ENCODE data around the gene PTPN9. TPM values are rescaled to one million over a fixed set of nuclear protein-coding genes. Genes with fewer than 3 reads are reported as not detected.

Gene PTPN9
- total RNA-seq, 1 experiment from 2014 or later, result 15.7 TPM

- peaks cover 3% of the 10 kb centered on the region; the same call in 1 of the 2 replicates for H3K36me3 ChIP-seq (ENCODE audit: low read depth, low read length)
- no peak for DNase-seq
- H3K27ac ChIP-seq (ENCODE audit: low read length), result no peak overlapping the region
- no peaks in the 10 kb centered on the region for H3K27me3 ChIP-seq (ENCODE audit: low read length)
- no peaks in the 10 kb centered on the region for H3K9me3 ChIP-seq (ENCODE audit: low read length)
- no peak for ATAC-seq
- no peak overlapping the region for H3K4me2 ChIP-seq (ENCODE audit: low read length)
- H3K9ac ChIP-seq (ENCODE audit: low read length), result no peak overlapping the region
- TF ChIP-seq, protein P1, sequence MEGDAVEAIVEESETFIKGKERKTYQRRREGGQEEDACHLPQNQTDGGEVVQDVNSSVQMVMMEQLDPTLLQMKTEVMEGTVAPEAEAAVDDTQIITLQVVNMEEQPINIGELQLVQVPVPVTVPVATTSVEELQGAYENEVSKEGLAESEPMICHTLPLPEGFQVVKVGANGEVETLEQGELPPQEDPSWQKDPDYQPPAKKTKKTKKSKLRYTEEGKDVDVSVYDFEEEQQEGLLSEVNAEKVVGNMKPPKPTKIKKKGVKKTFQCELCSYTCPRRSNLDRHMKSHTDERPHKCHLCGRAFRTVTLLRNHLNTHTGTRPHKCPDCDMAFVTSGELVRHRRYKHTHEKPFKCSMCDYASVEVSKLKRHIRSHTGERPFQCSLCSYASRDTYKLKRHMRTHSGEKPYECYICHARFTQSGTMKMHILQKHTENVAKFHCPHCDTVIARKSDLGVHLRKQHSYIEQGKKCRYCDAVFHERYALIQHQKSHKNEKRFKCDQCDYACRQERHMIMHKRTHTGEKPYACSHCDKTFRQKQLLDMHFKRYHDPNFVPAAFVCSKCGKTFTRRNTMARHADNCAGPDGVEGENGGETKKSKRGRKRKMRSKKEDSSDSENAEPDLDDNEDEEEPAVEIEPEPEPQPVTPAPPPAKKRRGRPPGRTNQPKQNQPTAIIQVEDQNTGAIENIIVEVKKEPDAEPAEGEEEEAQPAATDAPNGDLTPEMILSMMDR (conservative IDR thresholded peaks at IDR 0.05; ENCODE audit: low read depth, low read length), result no peak
- TF ChIP-seq EZH2 (IDR thresholded peaks at IDR 0.05; ENCODE audit: low read length, unreplicated experiment) (no peak), EZH2phosphoT487 (IDR thresholded peaks at IDR 0.05; ENCODE audit: borderline replicate concordance, low read length) (no peak)
- POLR2A ChIA-PET (ENCODE audit: unreplicated experiment), result no interaction called here
- CTCF ChIA-PET, result interaction anchor here (0.6 kb wide), 1 partner anchor 266 kb away, joined by 3 read pairs; no protein-coding TSS in a partner anchor
- no peaks in the 10 kb centered on the region for H3F3A ChIP-seq (ENCODE audit: low read length, unreplicated experiment)
- H3K79me2 ChIP-seq (ENCODE audit: low read length), result peaks cover 39% of the 10 kb centered on the region
- H2AFZ ChIP-seq (ENCODE audit: low read length), result no peak overlapping the region
- H3K4me1 ChIP-seq (ENCODE audit: insufficient read depth, low read length), result peaks cover 5% of the 10 kb centered on the region; the same call in 1 of the 2 replicates
- intact Hi-C loops (cut with micrococcal nuclease), result no loop called here
- no peaks in the 10 kb centered on the region for H3K9me2 ChIP-seq (replicated peaks; ENCODE audit: low read length)
- BruUV-seq (replicated peaks), result no TSS peak
- no peak overlapping the region for H3K4me3 ChIP-seq (ENCODE audit: low read length)
- H4K20me1 ChIP-seq (ENCODE audit: low read length), result no peaks in the 10 kb centered on the region
Observed at GRCh38 chr15:75570126-75570845, 8.8 kb downstream of the PTPN9 start.

GRCh38 chr15:75565062-75565970 lies 13.8 kb downstream of the PTPN9 start:
- BruUV-seq (replicated peaks), result no TSS peak
- POLR2A ChIA-PET (ENCODE audit: unreplicated experiment), result no interaction called here
- 0 out of 2 replicates have a peak, but pooled peaks cover 9% of the 10 kb centered on the region for H3K79me2 ChIP-seq (ENCODE audit: low read length)

More at GRCh38 chr15:75565062-75565970, 13.8 kb downstream of the PTPN9 start:
- Histone ChIP-seq H3F3A (ENCODE audit: low read length, unreplicated experiment) (no peaks in the 10 kb centered on the region), H4K20me1 (ENCODE audit: low read length) (no peaks in the 10 kb centered on the region), H3K9me2 (replicated peaks; ENCODE audit: low read length) (no peaks in the 10 kb centered on the region), H3K4me2 (ENCODE audit: low read length) (no peak overlapping the region), H2AFZ (ENCODE audit: low read length) (no peak overlapping the region), H3K36me3 (ENCODE audit: low read depth, low read length) (peaks cover 3% of the 10 kb centered on the region; the same call in 1 of the 2 replicates), H3K27me3 (ENCODE audit: low read length) (no peaks in the 10 kb centered on the region), H3K4me1 (ENCODE audit: insufficient read depth, low read length) (no peaks in the 10 kb centered on the region), H3K27ac (ENCODE audit: low read length) (no peak overlapping the region), H3K9me3 (ENCODE audit: low read length) (no peaks in the 10 kb centered on the region), H3K4me3 (ENCODE audit: low read length) (no peak overlapping the region), H3K9ac (ENCODE audit: low read length) (no peak overlapping the region)
- intact Hi-C loops (cut with micrococcal nuclease), result no loop called here
- CTCF ChIA-PET, result interaction anchor here (0.5 kb wide), 1 partner anchor 68 kb away, joined by 4 read pairs; no protein-coding TSS in a partner anchor
- TF ChIP-seq, protein P1 (conservative IDR thresholded peaks at IDR 0.05; ENCODE audit: low read depth, low read length), result no peak
- TF ChIP-seq EZH2phosphoT487 (IDR thresholded peaks at IDR 0.05; ENCODE audit: borderline replicate concordance, low read length), result no peak
- no peak for TF ChIP-seq EZH2 (IDR thresholded peaks at IDR 0.05; ENCODE audit: low read length, unreplicated experiment)
- no peak for DNase-seq
- ATAC-seq, result no peak

Measured in PC-3 (cell line).